Erythroblast (primary cell): ENCODE results near the gene H6PD.

Source experiments
- GATA1 ChIP-seq: IDR thresholded peaks from 2 replicates; pipeline ENCODE4 v1.6.1; 2011; ENCODE audit warnings: low read depth, mild to moderate bottlenecking, control low read depth, low read length, moderate library complexity
- POLR2A ChIP-seq: IDR thresholded peaks from 2 replicates; pipeline ENCODE4 v1.6.1; 2011; ENCODE audit warnings: mild to moderate bottlenecking, low read length

- no peak for TF ChIP-seq POLR2A
- no peak for TF ChIP-seq GATA1
Observed at GRCh38 chr1:9265968-9266367, 31.4 kb downstream of the H6PD start.
